Osteoblast (primary cell): ENCODE measurements around the gene ALPK1. TPM values are rescaled to one million over a fixed set of nuclear protein-coding genes. Genes with fewer than 3 reads are reported as not detected.

Experiments used
- DNase-seq: peaks from one replicate; pipeline ENCODE4 v3.0.0; 2011; ENCODE audit warnings: low spot score, mixed read lengths; ENCODE audit not compliant: insufficient read length; ENCODE audit errors: missing footprints
- H2AFZ ChIP-seq: 2 replicates; pipeline ENCODE4 v1.6.0; 2011; ENCODE audit warnings: mild to moderate bottlenecking, low read length
- H3K27ac ChIP-seq: 2 replicates; pipeline ENCODE4 v1.5.1; 2011; ENCODE audit warnings: mild to moderate bottlenecking, low read depth, low read length, moderate library complexity
- H3K27me3 ChIP-seq: 2 replicates; pipeline ENCODE4 v1.6.0; 2012; ENCODE audit warnings: mild to moderate bottlenecking, control low read depth, inconsistent platforms, low read length, moderate library complexity; ENCODE audit not compliant: insufficient read depth
- H3K36me3 ChIP-seq: 2 replicates; pipeline ENCODE4 v1.5.1; 2011; ENCODE audit warnings: mild to moderate bottlenecking, low read length, control low read depth, moderate library complexity; ENCODE audit not compliant: insufficient read depth
- H3K4me1 ChIP-seq: 2 replicates; pipeline ENCODE4 v1.5.1; 2011; ENCODE audit warnings: mild to moderate bottlenecking, low read length, control low read depth, moderate library complexity; ENCODE audit not compliant: insufficient read depth
- H3K4me2 ChIP-seq: 2 replicates; pipeline ENCODE4 v1.6.0; 2011; ENCODE audit warnings: mild to moderate bottlenecking, low read length; ENCODE audit not compliant: insufficient read depth
- H3K4me3 ChIP-seq: fragments of 200-600 bp; sonication (generic); 3 replicates; pipeline ENCODE4 v1.5.1; 2012; ENCODE audit warnings: mild to moderate bottlenecking, low read length, inconsistent platforms; ENCODE audit not compliant: insufficient read depth
- H3K79me2 ChIP-seq: 2 replicates; pipeline ENCODE4 v1.6.0; 2012; ENCODE audit warnings: mild to moderate bottlenecking, low read length, control low read depth, inconsistent platforms; ENCODE audit not compliant: insufficient read depth
- H3K9me3 ChIP-seq: 2 replicates; pipeline ENCODE4 v1.5.1; 2011; ENCODE audit warnings: low read depth, low read length, control low read depth
- H4K20me1 ChIP-seq: 2 replicates; pipeline ENCODE4 v1.6.0; 2012; ENCODE audit warnings: mild to moderate bottlenecking, low read length, control low read depth; ENCODE audit not compliant: insufficient read depth
- total RNA-seq: library from RNA; depleted of rRNA; stranded (reverse); fragments of >200 nt; gene quantifications from 2 replicates; pipeline ENCODE4 v1.2.3, GENCODE V29; 2012
- TF ChIP-seq, protein P1 (sequence below): IDR thresholded peaks from 2 replicates; pipeline ENCODE4 v1.5.1; 2011; ENCODE audit warnings: mild to moderate bottlenecking, low read depth, low read length, moderate library complexity; ENCODE audit errors: extremely low read depth

The ALPK1 gene
- total RNA-seq, 1 donor, result 39.8 TPM

DNA sequence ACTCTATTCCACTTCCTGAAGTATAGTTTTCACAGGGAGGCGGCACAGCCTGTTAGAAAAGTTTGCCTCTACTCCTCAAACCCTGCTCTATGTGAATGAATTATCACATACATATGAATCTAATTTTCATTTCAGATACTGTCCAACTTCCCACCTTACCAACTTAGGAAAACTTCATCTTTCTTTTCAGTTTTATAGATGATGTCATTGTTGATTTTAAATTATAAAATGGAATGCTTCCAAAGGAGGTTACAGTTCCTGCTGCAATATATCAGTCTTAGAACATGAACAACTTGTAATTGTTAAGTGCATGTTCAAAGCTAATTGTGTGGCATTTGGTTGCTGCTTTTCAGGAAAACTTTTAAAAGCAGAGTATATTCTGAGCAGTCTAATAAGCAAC, 126.4 kb downstream of the ALPK1 start:
- no peaks in the 10 kb centered on the region for H3K79me2 ChIP-seq
- peak overlapping the region; percentile 49 for H2AFZ ChIP-seq
- H4K20me1 ChIP-seq, result no peaks in the 10 kb centered on the region
- peaks cover 6% of the 10 kb centered on the region for H3K4me1 ChIP-seq
- H3K4me3 ChIP-seq, result no peak overlapping the region
- no peaks in the 10 kb centered on the region for H3K36me3 ChIP-seq
- DNase-seq, result no peak
- TF ChIP-seq, protein P1, sequence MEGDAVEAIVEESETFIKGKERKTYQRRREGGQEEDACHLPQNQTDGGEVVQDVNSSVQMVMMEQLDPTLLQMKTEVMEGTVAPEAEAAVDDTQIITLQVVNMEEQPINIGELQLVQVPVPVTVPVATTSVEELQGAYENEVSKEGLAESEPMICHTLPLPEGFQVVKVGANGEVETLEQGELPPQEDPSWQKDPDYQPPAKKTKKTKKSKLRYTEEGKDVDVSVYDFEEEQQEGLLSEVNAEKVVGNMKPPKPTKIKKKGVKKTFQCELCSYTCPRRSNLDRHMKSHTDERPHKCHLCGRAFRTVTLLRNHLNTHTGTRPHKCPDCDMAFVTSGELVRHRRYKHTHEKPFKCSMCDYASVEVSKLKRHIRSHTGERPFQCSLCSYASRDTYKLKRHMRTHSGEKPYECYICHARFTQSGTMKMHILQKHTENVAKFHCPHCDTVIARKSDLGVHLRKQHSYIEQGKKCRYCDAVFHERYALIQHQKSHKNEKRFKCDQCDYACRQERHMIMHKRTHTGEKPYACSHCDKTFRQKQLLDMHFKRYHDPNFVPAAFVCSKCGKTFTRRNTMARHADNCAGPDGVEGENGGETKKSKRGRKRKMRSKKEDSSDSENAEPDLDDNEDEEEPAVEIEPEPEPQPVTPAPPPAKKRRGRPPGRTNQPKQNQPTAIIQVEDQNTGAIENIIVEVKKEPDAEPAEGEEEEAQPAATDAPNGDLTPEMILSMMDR, result no peak
- no peaks in the 10 kb centered on the region for H3K9me3 ChIP-seq
- H3K27me3 ChIP-seq, result no peaks in the 10 kb centered on the region
- no peak overlapping the region for H3K4me2 ChIP-seq
- H3K27ac ChIP-seq, result no peak overlapping the region

GRCh38 chr4:112425823-112426222, 128.7 kb downstream of the ALPK1 start:
- no peaks in the 10 kb centered on the region for H3K79me2 ChIP-seq
- peaks cover 6% of the 10 kb centered on the region for H3K4me1 ChIP-seq
- H2AFZ ChIP-seq, result no peak overlapping the region
- H3K27me3 ChIP-seq, result no peaks in the 10 kb centered on the region
- H3K4me3 ChIP-seq, result no peak overlapping the region
- no peak for DNase-seq
- H3K36me3 ChIP-seq, result no peaks in the 10 kb centered on the region
- H4K20me1 ChIP-seq, result no peaks in the 10 kb centered on the region
- H3K9me3 ChIP-seq, result no peaks in the 10 kb centered on the region
- no peak overlapping the region for H3K27ac ChIP-seq
- TF ChIP-seq, protein P1, result no peak
- H3K4me2 ChIP-seq, result no peak overlapping the region

GRCh38 chr4:112426416-112426815, 129.2 kb downstream of the ALPK1 start:
- Histone ChIP-seq H3K4me2 (no peak overlapping the region), H3K4me3 (no peak overlapping the region), H3K27me3 (no peaks in the 10 kb centered on the region), H3K36me3 (no peaks in the 10 kb centered on the region), H3K4me1 (peaks cover 6% of the 10 kb centered on the region), H4K20me1 (no peaks in the 10 kb centered on the region), H2AFZ (no peak overlapping the region), H3K27ac (no peak overlapping the region), H3K9me3 (no peaks in the 10 kb centered on the region), H3K79me2 (no peaks in the 10 kb centered on the region)
- TF ChIP-seq, protein P1, result no peak
- DNase-seq, result no peak

DNA sequence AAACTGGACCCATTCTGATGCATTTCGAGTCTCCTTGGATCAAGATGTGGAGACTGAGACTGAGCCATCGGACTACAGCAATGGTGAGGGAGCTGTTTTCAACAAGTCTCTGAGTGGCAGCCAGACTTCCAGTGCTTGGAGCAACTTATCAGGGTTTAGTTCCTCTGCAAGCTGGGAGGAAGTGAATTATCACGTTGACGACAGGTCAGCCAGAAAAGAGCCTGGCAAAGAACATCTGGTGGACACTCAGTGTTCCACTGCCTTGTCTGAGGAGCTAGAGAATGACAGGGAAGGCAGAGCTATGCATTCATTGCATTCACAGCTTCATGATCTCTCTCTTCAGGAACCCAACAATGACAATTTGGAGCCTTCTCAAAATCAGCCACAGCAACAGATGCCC, 134.0 kb downstream of the ALPK1 start:
- Histone ChIP-seq H3K4me1 (no peaks in the 10 kb centered on the region), H3K27ac (no peak overlapping the region), H3K9me3 (no peaks in the 10 kb centered on the region), H4K20me1 (no peaks in the 10 kb centered on the region), H3K4me3 (no peak overlapping the region), H3K4me2 (no peak overlapping the region), H3K79me2 (no peaks in the 10 kb centered on the region), H3K27me3 (no peaks in the 10 kb centered on the region), H3K36me3 (no peaks in the 10 kb centered on the region), H2AFZ (no peak overlapping the region)
- TF ChIP-seq, protein P1, result no peak
- DNase-seq, result no peak
